GM12878 (cell line): ENCODE data around the gene NOS1. TPM values are rescaled to one million over a fixed set of nuclear protein-coding genes. Genes with fewer than 3 reads are reported as not detected.

Experiments
- ATAC-seq: fragments of 200-7000 bp; cut with Tn5 transposase; 3 replicates; pipeline ENCODE4 v1.9.1; 2020; ENCODE audit warnings: mild to moderate bottlenecking, moderate library complexity
- BruUV-seq: library from RNA; stranded (reverse); fragments of 400-500 nt; replicated peaks from 2 replicates; lab custom pipeline; 2021; lab: Mats Ljungman, UMichigan
- CTCF ChIA-PET: fragments of 300-600 bp; sonication (Branson Sonifier 250); formaldehyde crosslinking; extraction: SDS; loops from one replicate; lab custom pipeline; 2021; ENCODE audit warnings: inconsistent platforms; lab: Yijun Ruan, JAX
- POLR2A ChIA-PET: fragments of 350-600 bp; formaldehyde crosslinking; extraction: SDS; loops from one replicate; lab custom pipeline; 2021; ENCODE audit warnings: inconsistent platforms; lab: Charles Lee
- RAD21 ChIA-PET: fragments of 300-600 bp; sonication (Branson Sonifier 250); formaldehyde crosslinking; loops from one replicate; lab custom pipeline; 2023; ENCODE audit warnings: antibody characterized with exemption; ENCODE audit not compliant: unreplicated experiment; lab: Charles Lee
- SMC1A ChIA-PET: fragments of 300-600 bp; sonication (Branson Sonifier 250); formaldehyde crosslinking; loops from one replicate; lab custom pipeline; 2023; ENCODE audit not compliant: unreplicated experiment, uncharacterized antibody; lab: Charles Lee
- DNase-seq: peaks from one replicate; pipeline ENCODE4 v3.0.0-alpha.2; 2011; ENCODE audit warnings: low read depth, low spot score
- FAIRE-seq: peaks from 3 replicates; lab custom pipeline; 2011; peaks lifted over from hg19 to GRCh38; lab: Jason Lieb, UNC
- H2AFZ ChIP-seq: 2 replicates; pipeline ENCODE4 v1.6.0; 2011; ENCODE audit warnings: low read depth, low read length, control low read depth; ENCODE audit not compliant: control insufficient read depth
- H3K27ac ChIP-seq: 2 replicates; pipeline ENCODE4 v1.5.1; 2011; ENCODE audit warnings: control low read depth; ENCODE audit not compliant: control insufficient read depth, insufficient read depth
- H3K27me3 ChIP-seq, 2 experiments: replicated peaks in 1 of 2; 2 replicates each; pipeline versions ENCODE4 v1.6.0 to v1.6.1; 2011; ENCODE audit warnings: low read length in 1 of 2; ENCODE audit not compliant: control insufficient read depth in 2 of 2, insufficient read depth in 2 of 2
- H3K36me3 ChIP-seq, 2 experiments: 2 replicates each; pipeline ENCODE4 v1.5.1; 2011; ENCODE audit warnings: low read length in 1 of 2; ENCODE audit not compliant: control insufficient read depth in 2 of 2, insufficient read depth in 2 of 2
- H3K4me1 ChIP-seq: 2 replicates; pipeline ENCODE4 v1.6.1; 2011; ENCODE audit warnings: mild to moderate bottlenecking, low read length, moderate library complexity, mixed read lengths; ENCODE audit not compliant: control insufficient read depth, insufficient read depth
- H3K4me2 ChIP-seq: 2 replicates; pipeline ENCODE4 v1.6.0; 2011; ENCODE audit warnings: control low read depth; ENCODE audit not compliant: control insufficient read depth, insufficient read depth
- H3K4me3 ChIP-seq: fragments of 200-600 bp; sonication (generic); 2 replicates; pipeline ENCODE4 v1.5.1; 2016
- H3K79me2 ChIP-seq: 2 replicates; pipeline ENCODE4 v1.6.0; 2011; ENCODE audit warnings: low read length; ENCODE audit not compliant: control insufficient read depth, insufficient read depth
- H3K9ac ChIP-seq: 2 replicates; pipeline ENCODE4 v1.8.0; 2011; ENCODE audit warnings: low read length, control low read depth, mixed read lengths; ENCODE audit not compliant: control insufficient read depth, insufficient read depth
- H3K9me3 ChIP-seq: replicated peaks from 3 replicates; pipeline ENCODE4 v1.5.1; 2011; ENCODE audit warnings: mild to moderate bottlenecking, low read length; ENCODE audit not compliant: control insufficient read depth, insufficient read depth
- H4K20me1 ChIP-seq: 2 replicates; pipeline ENCODE4 v1.6.0; 2011; ENCODE audit not compliant: control insufficient read depth, insufficient read depth
- MXI1 ChIP-seq: fragments of 150-350 bp; IDR thresholded peaks from 2 replicates; pipeline ENCODE4 v1.6.1; 2011; ENCODE audit warnings: low read depth, mild to moderate bottlenecking, inconsistent platforms, low read length, improper control_type of control experiment
- POLR2AphosphoS2 ChIP-seq: IDR thresholded peaks from 2 replicates; pipeline ENCODE4 v1.6.1; 2011; ENCODE audit warnings: low read depth, mild to moderate bottlenecking, low read length, improper control_type of control experiment, moderate library complexity
- POLR2AphosphoS5 ChIP-seq: IDR thresholded peaks from 2 replicates; pipeline ENCODE4 v1.6.1; 2011; ENCODE audit warnings: mild to moderate bottlenecking, low read length, inconsistent platforms
- RAD51 ChIP-seq: fragments of 450-650 bp; IDR thresholded peaks from 2 replicates; pipeline ENCODE4 v1.6.1; 2016; ENCODE audit warnings: moderate library complexity, mild to moderate bottlenecking, inconsistent platforms
- SMARCA5 ChIP-seq: fragments of 450-650 bp; IDR thresholded peaks from 2 replicates; pipeline ENCODE4 v1.6.1; 2017; ENCODE audit warnings: mild to moderate bottlenecking
- SRF ChIP-seq, 2 experiments: IDR thresholded peaks; 2 replicates each; pipeline ENCODE4 v1.6.1; 2011; ENCODE audit warnings: low read depth in 2 of 2, low read length in 2 of 2, mild to moderate bottlenecking in 1 of 2, moderate library complexity in 1 of 2
- TBL1XR1 ChIP-seq: IDR thresholded peaks from 2 replicates; pipeline ENCODE4 v1.6.1; 2012; ENCODE audit warnings: low read depth, low read length, improper control_type of control experiment
- WRNIP1 ChIP-seq: IDR thresholded peaks from 2 replicates; pipeline ENCODE4 v1.6.1; 2011; ENCODE audit warnings: low read depth, low read length, improper control_type of control experiment, borderline replicate concordance
- WGBS: methylation state at CpG from one replicate; pipeline ENCODE4 v1.1.6; 2016; ENCODE audit warnings: low lambda C conversion rate; ENCODE audit not compliant: insufficient replicate concordance, insufficient coverage; ENCODE audit errors: missing lambda C conversion rate; 5-methylcytosine and 5-hydroxymethylcytosine counted together
- in situ Hi-C: fragments of 300-500 bp; cut with MboI; formaldehyde crosslinking; loops from 9 replicates; pipeline ENCODE4 v1.14.3; 2018; ENCODE audit warnings: mixed read lengths
- intact Hi-C: fragments of 100-400 bp; cut with micrococcal nuclease; formaldehyde crosslinking; loops from one replicate; pipeline ENCODE4 v1.14.2; 2022; ENCODE audit not compliant: unreplicated experiment
- polyA plus RNA-seq, 11 experiments: library from polyadenylated mRNA; depleted of rRNA in 4 of 11; unstranded in 6 of 11; stranded (reverse) in 5 of 11; fragments of >200 nt; fragmentation: Nextera tagmentation in 4 of 11; fragmentation: Illumina TruSeq in 1 of 11; extraction: Ambion mirVana in 4 of 11; extraction: Trizol in 1 of 11; gene quantifications; 1 replicate in 1 of 11; 2 replicates in 10 of 11; pipeline versions ENCODE4 v1.2.1 to v1.2.3, GENCODE V29; 2011 to 2016; ENCODE audit warnings: inconsistent platforms in 2 of 11, missing spikeins in 2 of 11, low read depth in 1 of 11
- total RNA-seq, 4 experiments: library from RNA; depleted of rRNA in 3 of 4; stranded (reverse); fragments of >200 nt in 3 of 4; fragmentation: Illumina TruSeq in 1 of 4; extraction: Trizol in 1 of 4; gene quantifications; 2 replicates each; pipeline versions ENCODE4 v1.2.1 to v1.2.3, GENCODE V29; 2013 to 2021
- TF ChIP-seq, protein P1 (sequence below): IDR thresholded peaks from 2 replicates; pipeline ENCODE4 v1.6.1; 2012; ENCODE audit warnings: low read length, inconsistent platforms
- TF ChIP-seq, protein P2 (sequence below): fragments of 450-650 bp; IDR thresholded peaks from 2 replicates; pipeline ENCODE4 v1.6.1; 2018; ENCODE audit warnings: mild to moderate bottlenecking, low read depth, moderate library complexity; ENCODE audit not compliant: partially characterized antibody
- TF ChIP-seq, protein P3 (sequence below): fragments of 450-650 bp; IDR thresholded peaks from 2 replicates; pipeline ENCODE4 v1.6.1; 2017; ENCODE audit warnings: mild to moderate bottlenecking
- TF ChIP-seq, protein P4 (sequence below): IDR thresholded peaks from 2 replicates; pipeline ENCODE4 v1.6.1; 2011; ENCODE audit warnings: borderline replicate concordance, low read depth, mild to moderate bottlenecking, moderate library complexity, mixed read lengths, low read length; ENCODE audit not compliant: insufficient read depth; ENCODE audit errors: extremely low read length

NOS1 gene
- total and polyA plus RNA-seq, 10 of the 15 experiments (the other 5 are each of a cell fraction or from before 2014, with no cell fraction given): under 0.01 to 0.04 (median 0.01) TPM; not detected in 7

DNA sequence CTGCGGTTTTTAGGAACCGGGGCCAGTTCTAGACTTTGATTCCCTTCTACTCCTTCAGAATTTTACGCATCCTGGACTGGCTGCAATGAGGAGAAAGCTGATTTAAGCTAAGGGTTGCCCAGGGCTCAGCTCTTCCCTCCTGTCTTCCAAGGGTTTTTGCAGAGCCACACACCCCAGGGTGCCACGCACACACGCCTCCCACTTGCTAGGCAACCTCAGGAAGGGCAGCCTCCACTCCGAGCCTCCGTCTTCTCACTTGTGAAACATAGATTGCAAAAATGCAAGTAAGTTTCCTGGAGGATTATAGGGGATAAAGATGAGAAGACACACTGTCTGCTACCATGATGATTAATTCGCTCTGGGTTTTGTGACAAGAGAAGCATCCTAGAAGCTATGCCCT, 31.7 kb downstream of the NOS1 start:
- RAD21 ChIA-PET: no interaction called here
- SMC1A ChIA-PET: no interaction called here
- WGBS: 13% methylated on average over 8 of the region's 8 CpGs

More for the DNA sequence above, 31.7 kb downstream of the NOS1 start:
- TF ChIP-seq SMARCA5 (no peak), RAD51 (no peak), SRF (IDR thresholded peaks at IDR 0.05; ENCODE audit: low read depth in 2 of 2, low read length in 2 of 2) (no peak), POLR2AphosphoS2 (no peak), WRNIP1 (no peak), POLR2AphosphoS5 (no peak), MXI1 (no peak), TBL1XR1 (no peak)
- TF ChIP-seq, protein P1, sequence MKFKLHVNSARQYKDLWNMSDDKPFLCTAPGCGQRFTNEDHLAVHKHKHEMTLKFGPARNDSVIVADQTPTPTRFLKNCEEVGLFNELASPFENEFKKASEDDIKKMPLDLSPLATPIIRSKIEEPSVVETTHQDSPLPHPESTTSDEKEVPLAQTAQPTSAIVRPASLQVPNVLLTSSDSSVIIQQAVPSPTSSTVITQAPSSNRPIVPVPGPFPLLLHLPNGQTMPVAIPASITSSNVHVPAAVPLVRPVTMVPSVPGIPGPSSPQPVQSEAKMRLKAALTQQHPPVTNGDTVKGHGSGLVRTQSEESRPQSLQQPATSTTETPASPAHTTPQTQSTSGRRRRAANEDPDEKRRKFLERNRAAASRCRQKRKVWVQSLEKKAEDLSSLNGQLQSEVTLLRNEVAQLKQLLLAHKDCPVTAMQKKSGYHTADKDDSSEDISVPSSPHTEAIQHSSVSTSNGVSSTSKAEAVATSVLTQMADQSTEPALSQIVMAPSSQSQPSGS: no peak
- TF ChIP-seq, protein P2, sequence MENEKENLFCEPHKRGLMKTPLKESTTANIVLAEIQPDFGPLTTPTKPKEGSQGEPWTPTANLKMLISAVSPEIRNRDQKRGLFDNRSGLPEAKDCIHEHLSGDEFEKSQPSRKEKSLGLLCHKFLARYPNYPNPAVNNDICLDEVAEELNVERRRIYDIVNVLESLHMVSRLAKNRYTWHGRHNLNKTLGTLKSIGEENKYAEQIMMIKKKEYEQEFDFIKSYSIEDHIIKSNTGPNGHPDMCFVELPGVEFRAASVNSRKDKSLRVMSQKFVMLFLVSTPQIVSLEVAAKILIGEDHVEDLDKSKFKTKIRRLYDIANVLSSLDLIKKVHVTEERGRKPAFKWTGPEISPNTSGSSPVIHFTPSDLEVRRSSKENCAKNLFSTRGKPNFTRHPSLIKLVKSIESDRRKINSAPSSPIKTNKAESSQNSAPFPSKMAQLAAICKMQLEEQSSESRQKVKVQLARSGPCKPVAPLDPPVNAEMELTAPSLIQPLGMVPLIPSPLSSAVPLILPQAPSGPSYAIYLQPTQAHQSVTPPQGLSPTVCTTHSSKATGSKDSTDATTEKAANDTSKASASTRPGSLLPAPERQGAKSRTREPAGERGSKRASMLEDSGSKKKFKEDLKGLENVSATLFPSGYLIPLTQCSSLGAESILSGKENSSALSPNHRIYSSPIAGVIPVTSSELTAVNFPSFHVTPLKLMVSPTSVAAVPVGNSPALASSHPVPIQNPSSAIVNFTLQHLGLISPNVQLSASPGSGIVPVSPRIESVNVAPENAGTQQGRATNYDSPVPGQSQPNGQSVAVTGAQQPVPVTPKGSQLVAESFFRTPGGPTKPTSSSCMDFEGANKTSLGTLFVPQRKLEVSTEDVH: no peak
- TF ChIP-seq, protein P3, sequence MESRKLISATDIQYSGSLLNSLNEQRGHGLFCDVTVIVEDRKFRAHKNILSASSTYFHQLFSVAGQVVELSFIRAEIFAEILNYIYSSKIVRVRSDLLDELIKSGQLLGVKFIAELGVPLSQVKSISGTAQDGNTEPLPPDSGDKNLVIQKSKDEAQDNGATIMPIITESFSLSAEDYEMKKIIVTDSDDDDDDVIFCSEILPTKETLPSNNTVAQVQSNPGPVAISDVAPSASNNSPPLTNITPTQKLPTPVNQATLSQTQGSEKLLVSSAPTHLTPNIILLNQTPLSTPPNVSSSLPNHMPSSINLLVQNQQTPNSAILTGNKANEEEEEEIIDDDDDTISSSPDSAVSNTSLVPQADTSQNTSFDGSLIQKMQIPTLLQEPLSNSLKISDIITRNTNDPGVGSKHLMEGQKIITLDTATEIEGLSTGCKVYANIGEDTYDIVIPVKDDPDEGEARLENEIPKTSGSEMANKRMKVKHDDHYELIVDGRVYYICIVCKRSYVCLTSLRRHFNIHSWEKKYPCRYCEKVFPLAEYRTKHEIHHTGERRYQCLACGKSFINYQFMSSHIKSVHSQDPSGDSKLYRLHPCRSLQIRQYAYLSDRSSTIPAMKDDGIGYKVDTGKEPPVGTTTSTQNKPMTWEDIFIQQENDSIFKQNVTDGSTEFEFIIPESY: no peak
- TF ChIP-seq, protein P4, sequence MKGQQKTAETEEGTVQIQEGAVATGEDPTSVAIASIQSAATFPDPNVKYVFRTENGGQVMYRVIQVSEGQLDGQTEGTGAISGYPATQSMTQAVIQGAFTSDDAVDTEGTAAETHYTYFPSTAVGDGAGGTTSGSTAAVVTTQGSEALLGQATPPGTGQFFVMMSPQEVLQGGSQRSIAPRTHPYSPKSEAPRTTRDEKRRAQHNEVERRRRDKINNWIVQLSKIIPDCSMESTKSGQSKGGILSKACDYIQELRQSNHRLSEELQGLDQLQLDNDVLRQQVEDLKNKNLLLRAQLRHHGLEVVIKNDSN: no peak
- Histone ChIP-seq H3K9ac (no peak overlapping the region), H3K4me3 (no peak overlapping the region), H3K27ac (no peak overlapping the region), H3K9me3 (no peaks in the 10 kb centered on the region), H3K4me1 (no peaks in the 10 kb centered on the region), H3K79me2 (no peaks in the 10 kb centered on the region), H2AFZ (no peak overlapping the region), H3K4me2 (no peak overlapping the region), H3K27me3 (no peaks in the 10 kb centered on the region; a peak in 1 of 4 replicates), H3K36me3 (no peaks in the 10 kb centered on the region), H4K20me1 (no peaks in the 10 kb centered on the region)
- ChIA-PET POLR2A (no interaction called here), CTCF (no interaction called here)
- FAIRE-seq (no peak), DNase-seq (no peak), ATAC-seq (no peak)
- intact Hi-C loops (loop anchor here (10.0 kb wide), 1 partner anchor 95 kb away; no protein-coding TSS in a partner anchor), in situ Hi-C loops (no loop called here)
- BruUV-seq: no TSS peak
